Glomerular visceral epithelial cell (primary cell): ENCODE data around the gene ITPR2.

Source experiments
- DNase-seq: peaks from one replicate; pipeline ENCODE4 v3.0.0-alpha.2; 2016; ENCODE audit errors: extremely low spot score

ITPR2 gene

GRCh38 chr12:26295001-26295400, 538.0 kb downstream of the ITPR2 start:
- DNase-seq, result no peak

GRCh38 chr12:26293612-26294011, 539.4 kb downstream of the ITPR2 start:
- no peak for DNase-seq

- no peak for DNase-seq
These were observed 540.4 kb downstream of the ITPR2 start for GRCh38 chr12:26292596-26292995.

- DNase-seq, result no peak
These were observed 542.4 kb downstream of the ITPR2 start for GRCh38 chr12:26290565-26290964.

- peak; percentile 95 for DNase-seq
These were observed 545.2 kb downstream of the ITPR2 start for GRCh38 chr12:26287671-26288381.
